GM06990 (cell line): ENCODE data around the gene KLK12.
A peak's percentile ranks its signal among the peaks of the same experiment; 100 is the strongest.

ENCODE experiments used
- DNase-seq: peaks from one replicate; pipeline ENCODE4 v3.0.0-alpha.2; 2011; ENCODE audit not compliant: insufficient read length; ENCODE audit errors: extremely low read depth
- H3K27me3 ChIP-seq: replicated peaks from 2 replicates; pipeline ENCODE4 v1.6.0; 2011; ENCODE audit warnings: low read length; ENCODE audit not compliant: control insufficient read depth, insufficient read depth
- H3K36me3 ChIP-seq: 2 replicates; pipeline ENCODE4 v1.5.1; 2011; ENCODE audit warnings: low read length; ENCODE audit not compliant: control insufficient read depth, insufficient read depth
- H3K4me3 ChIP-seq: replicated peaks from 2 replicates; pipeline ENCODE4 v1.5.1; 2011; ENCODE audit warnings: low read depth, mild to moderate bottlenecking, control low read depth, low read length
- TF ChIP-seq, protein P1 (sequence below): IDR thresholded peaks from 2 replicates; pipeline ENCODE4 v1.5.1; 2011; ENCODE audit warnings: low read length, control low read depth, mild to moderate bottlenecking, inconsistent platforms; ENCODE audit not compliant: insufficient read depth, poor library complexity, severe bottlenecking

The KLK12 gene

DNA sequence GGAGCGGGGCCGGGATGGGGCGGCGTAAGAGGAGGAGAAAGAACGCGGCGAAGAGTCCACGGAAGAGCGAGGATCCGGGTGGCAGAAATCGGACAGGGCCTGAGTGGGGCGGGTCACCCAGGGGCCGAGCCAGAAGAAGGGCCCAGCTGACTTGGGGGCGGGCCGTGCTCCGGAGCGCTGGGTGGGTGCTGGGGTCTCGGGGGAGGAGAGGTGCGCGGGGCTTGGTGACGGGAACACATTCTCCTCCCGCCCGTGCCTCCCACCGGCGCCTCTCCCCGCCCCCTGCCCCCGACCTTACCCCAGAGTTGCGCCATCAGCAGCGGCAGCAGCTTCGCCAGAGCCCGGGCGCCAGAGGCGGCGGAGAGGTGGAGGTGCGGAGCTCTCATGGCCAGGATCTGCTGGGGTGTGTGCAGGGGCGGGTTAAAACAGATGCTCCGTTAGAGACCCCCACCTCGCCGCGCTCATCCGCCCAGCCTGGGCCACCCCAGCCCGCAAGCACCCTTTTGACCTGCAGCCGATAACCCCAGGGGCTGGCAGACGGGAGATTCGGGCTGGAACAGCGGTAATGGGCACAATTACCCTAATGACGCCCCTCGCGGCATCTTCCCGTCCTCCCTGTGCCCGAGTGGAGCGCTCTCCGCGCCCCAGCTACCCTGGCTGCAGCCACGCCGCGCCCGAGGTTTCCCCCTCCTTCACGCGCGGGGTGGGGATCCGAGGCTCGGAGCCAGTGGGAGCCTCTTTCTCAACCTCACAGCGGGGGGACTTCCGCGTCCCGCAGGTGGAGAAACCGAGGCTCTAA, 15.9 kb downstream of the KLK12 start:
- Histone ChIP-seq H3K36me3 (no peaks in the 10 kb centered on the region), H3K27me3 (no peaks in the 10 kb centered on the region; the same call in none of the 2 replicates), H3K4me3 (no peak overlapping the region)
- TF ChIP-seq, protein P1, sequence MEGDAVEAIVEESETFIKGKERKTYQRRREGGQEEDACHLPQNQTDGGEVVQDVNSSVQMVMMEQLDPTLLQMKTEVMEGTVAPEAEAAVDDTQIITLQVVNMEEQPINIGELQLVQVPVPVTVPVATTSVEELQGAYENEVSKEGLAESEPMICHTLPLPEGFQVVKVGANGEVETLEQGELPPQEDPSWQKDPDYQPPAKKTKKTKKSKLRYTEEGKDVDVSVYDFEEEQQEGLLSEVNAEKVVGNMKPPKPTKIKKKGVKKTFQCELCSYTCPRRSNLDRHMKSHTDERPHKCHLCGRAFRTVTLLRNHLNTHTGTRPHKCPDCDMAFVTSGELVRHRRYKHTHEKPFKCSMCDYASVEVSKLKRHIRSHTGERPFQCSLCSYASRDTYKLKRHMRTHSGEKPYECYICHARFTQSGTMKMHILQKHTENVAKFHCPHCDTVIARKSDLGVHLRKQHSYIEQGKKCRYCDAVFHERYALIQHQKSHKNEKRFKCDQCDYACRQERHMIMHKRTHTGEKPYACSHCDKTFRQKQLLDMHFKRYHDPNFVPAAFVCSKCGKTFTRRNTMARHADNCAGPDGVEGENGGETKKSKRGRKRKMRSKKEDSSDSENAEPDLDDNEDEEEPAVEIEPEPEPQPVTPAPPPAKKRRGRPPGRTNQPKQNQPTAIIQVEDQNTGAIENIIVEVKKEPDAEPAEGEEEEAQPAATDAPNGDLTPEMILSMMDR: no peak
- DNase-seq: no peak

DNA sequence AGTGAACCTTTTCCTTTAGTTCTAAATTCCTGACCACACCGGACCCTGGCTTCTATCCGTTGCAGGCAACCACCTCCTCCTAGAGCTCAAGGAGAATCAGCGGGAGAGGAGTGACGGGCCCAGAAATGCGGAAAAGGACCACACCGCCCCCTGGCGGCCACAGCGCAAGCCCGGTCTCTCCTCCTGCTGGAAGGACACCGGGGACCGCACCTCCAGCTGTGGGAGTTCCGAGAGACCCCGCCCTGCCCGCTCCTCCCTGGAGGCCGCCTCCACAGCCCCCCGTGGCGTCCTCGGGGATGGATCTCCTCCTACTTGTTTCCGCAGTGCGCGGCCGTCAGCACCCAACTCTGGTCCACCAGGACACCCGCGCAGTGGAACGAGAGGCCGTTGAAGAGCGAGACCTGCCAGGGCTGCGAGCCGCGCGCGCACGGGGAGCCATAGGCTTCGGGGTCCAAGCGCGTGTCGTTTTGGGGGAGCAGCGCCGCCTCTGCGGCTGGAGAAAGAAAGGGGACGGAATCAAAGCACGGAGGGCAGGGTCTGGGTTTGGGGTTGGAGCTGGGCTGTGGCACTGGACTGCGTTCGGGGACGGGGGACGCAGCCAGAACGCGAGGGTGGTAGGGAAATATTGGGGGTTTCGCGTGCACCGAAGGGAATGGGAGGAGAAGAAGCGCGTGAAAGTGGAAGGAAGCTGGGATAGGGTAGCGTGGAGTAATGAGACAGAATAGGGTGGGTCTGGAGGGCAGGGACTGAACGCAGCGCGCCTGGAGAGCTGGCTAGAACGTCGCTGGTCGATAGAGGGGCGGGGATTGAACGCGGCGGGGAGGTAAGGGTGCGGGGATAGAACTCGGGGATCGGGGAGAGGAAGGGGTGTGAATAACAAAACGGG, 17.8 kb downstream of the KLK12 start:
- no peak overlapping the region for H3K4me3 ChIP-seq
- DNase-seq: no peak
- no peaks in the 10 kb centered on the region for H3K36me3 ChIP-seq
- H3K27me3 ChIP-seq: no peaks in the 10 kb centered on the region; the same call in 1 of the 2 replicates
- TF ChIP-seq, protein P1: peak; percentile 52

DNA sequence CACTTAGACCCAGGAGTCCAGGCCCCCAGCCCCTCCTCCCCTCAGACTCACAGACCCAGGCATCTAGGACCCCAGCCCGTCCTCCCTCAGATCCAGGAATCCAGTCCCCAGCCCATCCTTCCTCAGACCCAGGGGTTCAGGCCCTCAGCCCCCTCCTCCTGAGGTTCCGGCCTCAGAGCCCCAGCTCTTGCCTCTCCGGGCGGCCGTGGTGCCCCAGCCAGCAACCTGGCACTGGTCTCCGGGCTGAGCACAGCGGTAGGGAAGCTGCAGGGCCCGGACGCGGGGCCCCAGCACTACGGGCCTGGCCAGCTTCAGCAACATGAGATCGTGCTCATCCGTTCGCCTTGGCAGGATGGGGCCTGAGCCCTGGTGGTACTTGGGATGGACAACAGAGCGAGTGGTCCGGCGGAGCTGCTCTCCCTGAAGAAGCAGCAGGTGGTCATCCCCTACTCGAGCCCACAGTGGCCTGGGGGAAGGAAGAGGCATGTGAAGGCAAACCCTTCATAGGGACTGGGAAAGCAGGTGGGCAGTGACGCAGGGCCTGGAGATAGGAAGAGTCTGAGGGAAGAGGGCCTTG, 19.0 kb downstream of the KLK12 start:
- Histone ChIP-seq H3K27me3 (no peaks in the 10 kb centered on the region; the same call in 1 of the 2 replicates), H3K36me3 (no peaks in the 10 kb centered on the region), H3K4me3 (no peak overlapping the region)
- DNase-seq: no peak
- TF ChIP-seq, protein P1: no peak

DNA sequence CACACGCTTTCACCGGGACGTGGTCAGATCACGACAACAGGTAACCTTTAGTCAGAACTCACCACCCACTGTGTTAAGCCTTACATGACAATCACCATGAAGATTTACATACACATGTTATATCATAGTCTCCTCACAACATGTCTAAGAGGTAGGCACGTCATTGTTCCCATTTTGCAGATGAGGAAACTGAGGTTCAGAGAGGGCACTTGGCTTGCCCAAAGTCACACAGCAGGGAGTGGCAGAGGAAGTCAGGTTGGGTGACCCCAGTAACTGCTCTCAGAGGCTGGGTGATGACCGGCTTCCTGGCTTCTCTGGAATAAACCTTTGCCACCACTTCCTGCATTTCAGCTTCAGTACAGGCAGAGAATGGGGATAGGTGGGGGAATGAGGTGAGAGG, 20.6 kb downstream of the KLK12 start:
- TF ChIP-seq, protein P1: no peak
- Histone ChIP-seq H3K4me3 (no peak overlapping the region), H3K27me3 (no peaks in the 10 kb centered on the region; the same call in 1 of the 2 replicates), H3K36me3 (no peaks in the 10 kb centered on the region)
- DNase-seq: no peak

DNA sequence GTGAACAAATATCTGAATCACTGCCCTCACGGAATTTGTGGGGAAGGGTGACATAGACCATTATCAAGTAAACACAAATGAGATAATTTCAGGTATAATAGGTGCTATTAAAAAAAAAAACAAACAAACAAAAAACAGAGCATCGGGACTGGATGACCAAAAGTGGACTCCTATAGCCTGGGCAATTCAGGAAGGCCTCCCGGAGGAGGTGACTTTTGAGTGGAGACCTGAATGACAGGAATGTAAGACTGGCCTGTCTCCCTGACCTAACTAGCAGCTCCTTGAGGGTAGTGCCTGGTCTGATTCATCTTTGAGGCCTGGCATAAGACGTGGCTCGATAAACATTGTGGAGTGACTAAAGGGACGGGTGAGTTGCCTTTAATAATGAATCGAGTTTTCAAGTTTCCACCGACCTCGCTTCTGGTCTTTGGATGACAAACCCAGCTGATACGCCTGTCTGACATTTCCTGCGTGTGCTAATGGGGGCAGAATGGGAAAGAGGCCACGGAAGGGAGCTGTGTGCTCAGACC, 22.1 kb downstream of the KLK12 start:
- no peaks in the 10 kb centered on the region for H3K36me3 ChIP-seq
- TF ChIP-seq, protein P1: no peak
- DNase-seq: no peak
- no peak overlapping the region for H3K4me3 ChIP-seq
- no peaks in the 10 kb centered on the region; the same call in 1 of the 2 replicates for H3K27me3 ChIP-seq
